ENCODE data around the gene AGR2. TPM values are rescaled to one million over a fixed set of nuclear protein-coding genes. Genes with fewer than 3 reads are reported as not detected.
A peak's percentile ranks its signal among the peaks of the same experiment; 100 is the strongest.

Gene AGR2
- total RNA-seq, 1 experiment from 2014 or later, result not detected

DNA sequence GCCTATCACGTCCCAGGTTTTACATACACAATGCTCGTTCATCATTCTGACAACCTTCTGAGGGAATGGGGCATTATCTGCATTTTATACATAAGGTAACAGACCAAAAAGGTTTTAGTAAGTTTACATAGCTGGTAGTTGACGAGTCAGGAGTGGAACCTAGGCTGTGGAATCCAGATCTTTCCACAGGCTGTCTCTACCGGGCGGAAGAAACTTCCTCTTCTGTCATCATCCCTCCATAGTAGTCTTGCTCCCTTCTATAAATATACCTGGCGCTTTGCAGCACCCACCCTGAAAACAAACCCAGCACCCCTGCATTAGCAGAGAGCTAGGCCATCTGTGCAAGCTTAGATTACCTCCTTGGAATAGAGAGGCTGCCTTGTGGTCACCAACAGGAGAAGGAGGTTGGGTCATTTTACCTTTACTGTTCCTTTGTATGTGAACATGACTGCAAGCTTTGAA is 49.9 kb downstream of the AGR2 start:
- BruUV-seq (replicated peaks), result TSS peak; percentile 49
- POLR2A ChIA-PET (ENCODE audit: low non-redundant PET), result no interaction called here
- no peaks in the 10 kb centered on the region for H3K9me3 ChIP-seq (ENCODE audit: low read depth, low read length, poor library complexity, severe bottlenecking)
- CTCF ChIA-PET, result no interaction called here
- no peaks in the 10 kb centered on the region for H3K36me3 ChIP-seq (ENCODE audit: insufficient read depth, low read length, poor library complexity, severe bottlenecking)
- TF ChIP-seq, protein P1, sequence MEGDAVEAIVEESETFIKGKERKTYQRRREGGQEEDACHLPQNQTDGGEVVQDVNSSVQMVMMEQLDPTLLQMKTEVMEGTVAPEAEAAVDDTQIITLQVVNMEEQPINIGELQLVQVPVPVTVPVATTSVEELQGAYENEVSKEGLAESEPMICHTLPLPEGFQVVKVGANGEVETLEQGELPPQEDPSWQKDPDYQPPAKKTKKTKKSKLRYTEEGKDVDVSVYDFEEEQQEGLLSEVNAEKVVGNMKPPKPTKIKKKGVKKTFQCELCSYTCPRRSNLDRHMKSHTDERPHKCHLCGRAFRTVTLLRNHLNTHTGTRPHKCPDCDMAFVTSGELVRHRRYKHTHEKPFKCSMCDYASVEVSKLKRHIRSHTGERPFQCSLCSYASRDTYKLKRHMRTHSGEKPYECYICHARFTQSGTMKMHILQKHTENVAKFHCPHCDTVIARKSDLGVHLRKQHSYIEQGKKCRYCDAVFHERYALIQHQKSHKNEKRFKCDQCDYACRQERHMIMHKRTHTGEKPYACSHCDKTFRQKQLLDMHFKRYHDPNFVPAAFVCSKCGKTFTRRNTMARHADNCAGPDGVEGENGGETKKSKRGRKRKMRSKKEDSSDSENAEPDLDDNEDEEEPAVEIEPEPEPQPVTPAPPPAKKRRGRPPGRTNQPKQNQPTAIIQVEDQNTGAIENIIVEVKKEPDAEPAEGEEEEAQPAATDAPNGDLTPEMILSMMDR (conservative IDR thresholded peaks at IDR 0.05; ENCODE audit: low read depth, low read length), result no peak
- H3K27me3 ChIP-seq (replicated peaks; ENCODE audit: insufficient read depth, low read depth, low read length, poor library complexity), result no peaks in the 10 kb centered on the region
- intact Hi-C loops (cut with micrococcal nuclease; ENCODE audit: unreplicated experiment), result no loop called here
- no peak overlapping the region for H3K27ac ChIP-seq (ENCODE audit: low read depth, low read length, poor library complexity, severe bottlenecking)
- H3K4me1 ChIP-seq (ENCODE audit: insufficient read depth, low read length, poor library complexity, severe bottlenecking), result peaks cover 20% of the 10 kb centered on the region
- H3K4me3 ChIP-seq (ENCODE audit: low read depth, low read length, poor library complexity, severe bottlenecking), result peak overlapping the region; percentile 75
- DNase-seq (ENCODE audit: low spot score), result no peak

DNA sequence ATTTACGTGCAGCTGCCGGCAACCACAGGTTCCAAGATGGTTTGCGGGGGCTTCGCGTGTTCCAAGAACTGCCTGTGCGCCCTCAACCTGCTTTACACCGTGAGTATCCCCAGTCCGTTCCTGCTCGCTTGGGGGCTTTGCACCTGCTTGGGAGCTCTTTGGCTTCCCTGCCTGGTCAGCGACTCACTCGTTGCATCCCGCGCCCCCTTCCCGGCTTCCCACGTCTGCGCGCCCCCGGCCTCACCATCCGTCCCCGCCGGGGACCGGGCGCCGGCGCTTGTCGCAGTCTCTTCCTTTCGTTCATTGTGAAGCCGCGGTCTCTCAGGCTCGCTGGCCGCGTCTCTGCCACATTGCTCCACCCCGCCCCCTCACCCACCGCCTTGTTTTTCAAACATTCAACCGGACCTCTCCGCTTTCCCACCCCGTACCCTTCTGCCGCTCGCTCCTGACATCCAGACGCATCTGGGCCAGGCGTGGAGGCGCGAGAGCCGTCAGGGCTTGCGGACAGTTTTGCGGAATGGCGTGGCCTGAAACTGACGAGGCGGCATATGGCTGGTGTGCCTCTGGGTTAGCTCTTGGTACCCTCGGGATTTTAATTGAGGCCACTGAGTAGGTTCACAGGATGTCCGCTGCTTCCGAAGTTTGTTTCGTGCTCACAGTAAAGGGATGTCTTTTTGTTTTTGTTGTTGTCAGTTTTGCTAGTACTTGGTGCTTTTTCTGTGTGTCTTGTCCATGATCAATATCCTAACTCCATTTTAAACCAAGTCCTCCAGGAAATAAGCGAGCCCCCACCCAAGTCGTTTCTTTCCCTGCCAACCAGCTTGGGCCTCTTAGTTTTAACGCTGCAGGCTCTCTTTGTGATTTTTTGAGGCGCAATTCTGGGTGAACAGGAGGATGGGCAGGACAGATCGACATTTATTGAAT is 50.6 kb downstream of the AGR2 start:
- Histone ChIP-seq H3K36me3 (ENCODE audit: insufficient read depth, low read length, poor library complexity, severe bottlenecking) (no peaks in the 10 kb centered on the region), H3K9me3 (ENCODE audit: low read depth, low read length, poor library complexity, severe bottlenecking) (no peaks in the 10 kb centered on the region), H3K27ac (ENCODE audit: low read depth, low read length, poor library complexity, severe bottlenecking) (peak overlapping the region; percentile 66), H3K4me3 (ENCODE audit: low read depth, low read length, poor library complexity, severe bottlenecking) (peak overlapping the region; percentile 75), H3K27me3 (replicated peaks; ENCODE audit: insufficient read depth, low read depth, low read length, poor library complexity) (no peaks in the 10 kb centered on the region), H3K4me1 (ENCODE audit: insufficient read depth, low read length, poor library complexity, severe bottlenecking) (peaks cover 14% of the 10 kb centered on the region)
- DNase-seq (ENCODE audit: low spot score), result peak; percentile 67
- TF ChIP-seq, protein P1 (conservative IDR thresholded peaks at IDR 0.05; ENCODE audit: low read depth, low read length), result no peak
- no peak for TF ChIP-seq EZH2 (IDR thresholded peaks at IDR 0.05; ENCODE audit: borderline replicate concordance, low read depth, low read length, poor library complexity, severe bottlenecking)
- ChIA-PET CTCF (no interaction called here), POLR2A (ENCODE audit: low non-redundant PET) (no interaction called here)
- BruUV-seq (replicated peaks), result no TSS peak
- intact Hi-C loops (cut with micrococcal nuclease; ENCODE audit: unreplicated experiment), result no loop called here

DNA sequence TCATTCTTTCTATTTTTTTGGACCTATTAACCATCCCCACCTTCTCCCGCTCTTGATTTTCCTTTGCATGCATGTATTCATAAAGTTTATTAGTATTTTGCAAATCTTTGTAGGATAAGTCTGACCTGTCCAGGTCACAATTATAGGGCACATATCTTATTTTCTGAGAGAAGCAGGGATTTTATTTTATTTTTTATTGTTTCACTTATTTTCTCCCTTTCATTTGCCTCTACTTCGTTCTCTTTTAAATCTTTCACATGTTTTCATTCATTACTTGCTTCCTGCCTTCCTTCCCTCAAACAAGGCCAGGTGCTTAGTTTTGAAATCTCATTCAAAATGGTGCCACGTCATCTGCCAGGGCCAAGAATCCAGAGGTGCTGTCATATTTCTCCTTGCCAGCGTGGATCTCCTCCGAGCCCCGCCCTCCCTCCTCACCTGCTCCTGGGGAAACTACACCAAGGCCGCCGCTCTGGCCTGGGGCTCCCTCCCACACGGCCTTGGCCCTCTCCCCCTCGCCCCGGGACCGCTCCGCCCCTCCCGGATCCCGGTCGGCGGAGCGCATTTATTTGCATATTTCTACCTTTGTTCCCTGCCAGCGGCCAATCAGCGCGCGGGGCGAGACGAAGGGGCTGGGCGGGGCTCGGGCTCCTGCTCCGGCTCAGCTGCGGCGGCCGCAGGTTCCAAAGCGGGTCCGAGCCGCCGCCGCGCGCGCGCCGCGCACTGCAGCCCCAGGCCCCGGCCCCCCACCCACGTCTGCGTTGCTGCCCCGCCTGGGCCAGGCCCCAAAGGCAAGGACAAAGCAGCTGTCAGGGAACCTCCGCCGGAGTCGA is 51.5 kb downstream of the AGR2 start, which contains the start of gene TSPAN13:
TSS of gene TSPAN13 (plus strand) at position 654 of the 830 bp plus-strand sequence. CDS start 213 bp downstream, outside the sequence.
- CTCF ChIA-PET, result no interaction called here
- Histone ChIP-seq H3K27ac (ENCODE audit: low read depth, low read length, poor library complexity, severe bottlenecking) (peak within 1 kb of the TSS; percentile 66), H3K4me3 (ENCODE audit: low read depth, low read length, poor library complexity, severe bottlenecking) (peak within 1 kb of the TSS; percentile 75), H3K4me1 (ENCODE audit: insufficient read depth, low read length, poor library complexity, severe bottlenecking) (peaks cover 14% of the 10 kb centered on the region), H3K27me3 (replicated peaks; ENCODE audit: insufficient read depth, low read depth, low read length, poor library complexity) (no peaks in the 10 kb centered on the region), H3K36me3 (ENCODE audit: insufficient read depth, low read length, poor library complexity, severe bottlenecking) (no peaks in the 10 kb centered on the region), H3K9me3 (ENCODE audit: low read depth, low read length, poor library complexity, severe bottlenecking) (no peaks in the 10 kb centered on the region)
- intact Hi-C loops (cut with micrococcal nuclease; ENCODE audit: unreplicated experiment), result no loop called here
- POLR2A ChIA-PET (ENCODE audit: low non-redundant PET), result no interaction called here
- DNase-seq (ENCODE audit: low spot score), result peak; percentile 93
- TF ChIP-seq EZH2 (IDR thresholded peaks at IDR 0.05; ENCODE audit: borderline replicate concordance, low read depth, low read length, poor library complexity, severe bottlenecking), result no peak
- TF ChIP-seq, protein P1 (conservative IDR thresholded peaks at IDR 0.05; ENCODE audit: low read depth, low read length), result no peak
- no TSS peak for BruUV-seq (replicated peaks)
